ENCODE measurements around the gene EPHB1.

EPHB1 gene

GRCh38 chr3:134959516-134959915 lies 164.5 kb downstream of the EPHB1 start (continued):
- TF ChIP-seq PATZ1 (CRISPR knock-in tag; IDR thresholded peaks at IDR 0.05; ENCODE audit: borderline replicate concordance) (no peak), OSR1 (CRISPR knock-in tag; IDR thresholded peaks at IDR 0.05) (no peak), TSHZ2 (CRISPR knock-in tag; IDR thresholded peaks at IDR 0.05) (no peak), CSRNP3 (CRISPR knock-in tag; IDR thresholded peaks at IDR 0.05) (no peak), ZC3H10 (CRISPR knock-in tag; IDR thresholded peaks at IDR 0.05) (no peak)

- TF ChIP-seq POU6F1 (CRISPR knock-in tag; IDR thresholded peaks at IDR 0.05; ENCODE audit: borderline replicate concordance, low read depth) = no peak
- TF ChIP-seq ZFP3 (CRISPR knock-in tag; IDR thresholded peaks at IDR 0.05) = no peak
- TF ChIP-seq CREB5 (CRISPR knock-in tag; IDR thresholded peaks at IDR 0.05; ENCODE audit: low read depth) = no peak
- no peak for TF ChIP-seq PPARA (CRISPR knock-in tag; IDR thresholded peaks at IDR 0.05; ENCODE audit: borderline replicate concordance)
- TF ChIP-seq BACH2 (CRISPR knock-in tag; IDR thresholded peaks at IDR 0.05; ENCODE audit: borderline replicate concordance) = no peak
- TF ChIP-seq SNAI2 (CRISPR knock-in tag; IDR thresholded peaks at IDR 0.05) = no peak
- no peak for TF ChIP-seq TSHZ2 (CRISPR knock-in tag; IDR thresholded peaks at IDR 0.05)
- no peak for TF ChIP-seq ZNF70 (CRISPR knock-in tag; IDR thresholded peaks at IDR 0.05)
- TF ChIP-seq OSR1 (CRISPR knock-in tag; IDR thresholded peaks at IDR 0.05) = no peak
- no peak for TF ChIP-seq CSRNP3 (CRISPR knock-in tag; IDR thresholded peaks at IDR 0.05)
- TF ChIP-seq ESRRG (CRISPR knock-in tag; IDR thresholded peaks at IDR 0.05) = no peak
- no peak for TF ChIP-seq GLIS3 (CRISPR knock-in tag; IDR thresholded peaks at IDR 0.05)
- TF ChIP-seq ZNF565 (CRISPR knock-in tag; conservative IDR thresholded peaks at IDR 0.05; ENCODE audit: low read depth) = no peak
- TF ChIP-seq PATZ1 (CRISPR knock-in tag; IDR thresholded peaks at IDR 0.05; ENCODE audit: borderline replicate concordance) = no peak
- no peak for ATAC-seq
These were observed 169.2 kb downstream of the EPHB1 start for GRCh38 chr3:134964226-134964625.

All from SK-N-SH treated with all-trans-retinoic acid at 6 μM for 48 hours (cell line).